Measurements from ENCODE around the gene SLC41A2.
A peak's percentile ranks its signal among the peaks of the same experiment; 100 is the strongest.
"Not testable (repeated sequence)": the region's sequence is repeated elsewhere in the genome, so short reads cannot be mapped to it uniquely, and the experiment has no call there.

SLC41A2 gene

DNA sequence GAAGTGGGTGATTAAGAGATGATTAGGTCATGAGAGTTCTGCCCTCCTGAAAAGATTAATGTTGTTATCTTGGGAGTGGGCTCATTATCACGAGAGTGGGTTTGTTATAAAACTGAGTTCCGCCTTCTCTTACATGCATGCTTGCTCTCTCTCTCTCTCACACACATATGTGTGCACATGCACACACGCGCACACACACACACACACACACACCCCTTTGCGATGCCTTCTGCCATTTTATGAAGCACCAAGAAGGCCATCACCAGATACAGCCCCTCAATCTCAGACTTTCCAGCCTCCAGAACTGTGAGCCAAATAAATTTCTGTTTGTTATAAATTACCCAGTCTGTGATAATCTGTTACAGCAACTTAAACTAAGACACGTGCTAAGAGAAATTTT lies 5.7 kb upstream of the SLC41A2 start:
- no peak for DNase-seq

DNA sequence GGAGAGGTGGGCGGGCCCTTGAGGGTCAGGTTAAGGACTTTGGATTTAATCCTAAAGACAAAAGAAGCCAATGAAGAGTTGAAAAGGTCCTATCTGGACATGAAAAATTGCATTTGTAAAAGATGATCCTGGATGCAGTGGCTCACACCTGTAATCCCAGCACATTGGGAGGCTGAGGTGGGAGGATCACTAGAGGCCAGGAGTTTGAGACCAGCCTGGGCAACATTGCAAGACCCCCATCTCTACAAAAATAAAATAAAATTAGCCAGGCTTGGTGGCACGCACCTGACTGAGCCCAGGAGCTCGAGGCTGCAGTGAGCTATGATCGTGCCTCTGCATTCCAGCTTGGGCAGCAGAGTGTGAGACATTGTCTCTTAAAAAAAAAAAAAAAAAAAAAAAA lies 2.4 kb upstream of the SLC41A2 start:
- DNase-seq: no peak

DNA sequence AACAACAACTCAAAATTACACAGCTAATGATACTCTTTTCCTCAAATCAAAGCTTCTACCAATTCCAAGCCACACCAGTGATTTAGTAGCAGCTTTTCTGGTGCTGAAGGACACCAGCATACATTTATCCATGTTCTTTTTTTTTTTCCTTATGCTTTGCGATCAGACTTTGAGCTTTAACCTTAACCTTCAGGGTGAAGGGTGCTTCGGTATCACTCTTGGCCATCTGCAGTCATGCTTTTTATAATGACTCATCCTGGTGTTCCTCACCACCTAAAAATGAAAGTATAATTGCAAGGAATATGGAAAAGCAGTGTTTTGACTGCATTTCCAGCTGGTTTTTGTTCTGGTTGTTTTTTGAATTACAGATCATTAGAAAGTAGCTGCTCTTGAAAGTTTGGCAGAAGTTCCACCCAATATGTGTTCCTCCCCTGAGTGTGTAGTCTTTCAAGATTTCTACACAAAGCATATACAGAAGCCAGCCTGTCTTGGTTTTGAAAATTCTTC lies 1.3 kb upstream of the SLC41A2 start:
- no peak for DNase-seq

DNA sequence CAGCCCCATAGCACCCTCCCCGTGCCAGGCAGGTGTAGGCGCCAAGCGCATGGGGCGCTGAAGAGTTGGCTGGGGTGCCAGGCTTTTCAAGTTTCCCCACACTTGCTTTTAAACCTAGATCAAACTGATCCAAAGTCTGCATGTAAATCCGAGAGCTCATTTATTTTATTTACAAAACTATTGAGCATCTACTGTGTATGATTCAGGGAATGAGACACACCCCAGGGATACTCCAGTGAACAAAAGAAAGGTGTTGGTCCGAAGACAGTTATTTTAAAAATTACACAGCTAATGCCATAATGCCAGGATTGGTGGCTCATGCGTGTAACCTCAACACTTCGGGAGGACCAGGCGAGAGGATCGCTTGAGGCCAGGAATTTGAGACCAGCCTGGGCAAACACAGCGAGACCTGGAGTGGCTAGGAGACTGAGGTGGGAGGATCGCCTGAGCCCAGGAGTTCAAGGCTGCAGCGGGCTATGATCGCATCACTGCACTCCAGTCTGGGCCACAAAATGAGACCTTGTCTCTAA lies 780 bp upstream of the SLC41A2 start:
- no peak for DNase-seq

DNA sequence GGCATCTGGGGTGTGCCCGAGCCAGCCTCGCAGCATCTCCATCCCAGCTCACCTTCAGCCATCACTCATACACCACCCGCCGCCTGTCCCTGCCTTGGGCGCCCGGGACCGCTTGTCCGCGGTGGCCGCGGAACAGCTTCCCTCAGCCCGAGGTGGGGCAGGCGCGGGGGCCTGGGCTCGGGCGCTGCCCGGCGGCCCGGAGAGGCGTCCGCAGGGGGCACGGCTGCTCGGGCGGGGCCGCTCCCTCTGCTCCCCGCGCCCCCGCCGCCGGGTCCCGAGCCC lies 430 bp downstream of the SLC41A2 start:
- DNase-seq: peak; percentile 19

DNA sequence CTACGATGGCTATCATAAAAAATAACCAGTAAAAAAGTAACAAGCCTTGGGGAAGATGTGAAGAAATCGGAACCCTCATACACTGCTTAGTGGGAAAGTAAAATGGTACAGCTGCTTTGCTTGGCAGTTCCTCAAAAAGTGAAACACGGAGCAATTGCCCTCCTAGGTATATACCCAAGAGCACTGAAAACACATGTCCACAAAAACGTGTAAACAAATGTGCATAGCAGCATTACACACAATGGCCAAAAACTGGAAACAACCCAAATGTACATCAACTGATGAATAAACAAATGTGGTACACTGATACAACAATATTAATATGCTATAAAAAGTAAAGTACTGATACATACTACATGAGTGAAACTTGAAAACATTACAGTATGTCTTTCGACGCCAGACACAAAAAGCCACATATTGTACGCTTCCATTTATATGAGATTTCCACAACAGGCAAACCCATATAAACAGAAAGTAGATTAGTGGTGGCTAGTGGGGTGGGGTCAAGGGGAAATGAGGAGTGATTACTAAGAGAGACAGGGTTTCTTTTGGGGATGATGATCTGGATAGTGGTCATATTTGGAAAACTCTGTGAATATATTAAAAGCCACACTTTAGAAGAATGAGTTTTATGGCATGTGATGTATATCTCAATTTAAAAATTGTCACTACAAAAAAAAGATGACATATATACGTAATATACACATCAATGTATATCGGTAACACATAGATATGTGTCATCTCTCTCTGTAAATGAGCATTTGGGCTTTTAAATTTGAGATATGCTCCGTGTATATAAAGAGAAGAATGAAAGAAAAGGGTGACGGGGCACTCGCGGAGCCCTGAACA lies 996 bp downstream of the SLC41A2 start:
- DNase-seq: no peak

DNA sequence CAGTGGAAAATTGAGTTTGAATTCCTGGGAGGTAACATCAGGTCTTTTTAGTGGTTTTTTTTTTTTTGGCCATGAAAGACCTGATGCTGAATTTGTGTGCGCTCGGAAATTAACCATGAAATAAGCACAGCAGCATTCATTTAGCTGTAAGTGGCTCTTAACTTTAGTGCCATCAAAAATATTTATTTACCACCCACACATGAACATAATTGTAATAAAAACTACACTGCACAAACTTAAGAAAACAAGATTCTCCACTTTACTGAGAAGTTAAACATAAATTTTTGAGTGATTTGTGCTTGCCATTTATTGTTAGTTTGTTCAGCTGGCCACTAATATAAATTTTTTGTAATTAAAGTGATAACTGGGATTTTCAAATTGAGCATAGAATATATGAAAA lies 2.4 kb downstream of the SLC41A2 start:
- DNase-seq: no peak

DNA sequence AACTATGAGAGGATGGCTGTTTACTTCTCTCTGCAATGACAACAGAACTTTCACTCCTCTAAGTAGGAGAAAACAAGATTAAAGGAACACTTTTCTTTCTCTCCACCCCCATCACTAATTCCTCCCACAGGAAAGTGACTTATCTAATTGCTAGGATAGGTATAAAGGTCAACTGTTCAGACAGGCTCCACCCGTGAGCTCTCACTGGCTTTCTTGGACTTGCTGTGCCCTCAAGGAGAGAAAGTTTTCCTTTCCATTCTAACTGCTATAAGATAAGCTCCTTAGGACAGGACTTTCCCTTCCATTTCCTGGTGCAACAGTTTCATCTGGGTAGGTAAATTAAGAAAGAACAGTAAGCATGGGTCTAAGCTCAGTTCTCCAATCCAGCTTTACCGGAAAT lies 4.8 kb downstream of the SLC41A2 start:
- no peak for DNase-seq

DNA sequence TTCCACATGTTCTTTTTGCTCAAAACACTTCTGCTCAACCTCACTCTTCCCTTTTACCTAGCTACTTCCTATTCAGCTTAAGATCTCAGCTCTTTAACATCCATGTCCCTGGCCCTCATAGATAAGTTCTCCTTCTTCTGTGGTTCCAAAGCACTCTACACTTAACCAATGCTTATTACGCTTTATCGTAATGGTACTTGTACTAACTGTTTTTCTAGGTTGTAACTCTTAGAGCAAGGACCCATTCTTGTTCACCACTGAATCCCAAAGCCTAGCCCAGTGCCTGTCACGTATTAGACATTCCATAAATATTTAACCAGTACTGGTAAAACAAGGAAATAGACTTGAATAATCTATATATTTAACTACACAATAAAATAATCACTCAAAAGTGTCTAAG lies 5.3 kb downstream of the SLC41A2 start:
- DNase-seq: no peak

DNA sequence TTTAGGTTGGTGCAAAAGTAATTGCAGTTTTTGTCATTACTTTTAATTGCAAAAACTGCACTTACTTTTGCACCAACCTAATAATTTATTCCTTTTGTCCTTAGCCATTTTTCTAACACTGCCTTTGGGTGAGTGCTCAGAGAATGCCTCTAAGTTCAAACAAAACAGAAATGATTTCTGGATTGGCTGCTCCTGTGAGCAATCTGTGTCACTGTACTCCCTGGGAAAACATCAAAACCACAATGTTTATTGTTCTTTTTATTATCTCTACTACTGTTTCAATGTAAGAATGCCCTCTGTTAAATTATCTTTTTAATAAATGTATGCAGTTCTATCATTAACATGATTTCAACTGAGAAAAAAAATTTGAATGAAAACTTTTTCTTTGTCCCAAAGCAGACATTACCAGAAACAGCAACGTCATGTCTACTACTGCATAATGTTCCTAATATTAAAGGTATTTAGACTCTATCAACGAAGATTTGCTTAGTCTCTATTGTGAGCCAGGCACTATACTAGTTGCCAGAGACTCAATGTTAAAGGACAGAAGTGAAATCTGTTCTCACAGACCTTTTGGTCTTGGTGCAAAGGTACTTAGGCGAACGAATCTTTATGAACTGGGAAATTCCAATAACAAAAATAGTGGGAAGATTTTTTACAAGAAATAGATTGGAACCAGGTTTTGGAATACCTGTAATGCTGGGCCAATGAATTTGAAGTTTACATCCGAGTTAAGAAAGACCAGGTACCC lies 6.2 kb downstream of the SLC41A2 start:
- no peak for DNase-seq

DNA sequence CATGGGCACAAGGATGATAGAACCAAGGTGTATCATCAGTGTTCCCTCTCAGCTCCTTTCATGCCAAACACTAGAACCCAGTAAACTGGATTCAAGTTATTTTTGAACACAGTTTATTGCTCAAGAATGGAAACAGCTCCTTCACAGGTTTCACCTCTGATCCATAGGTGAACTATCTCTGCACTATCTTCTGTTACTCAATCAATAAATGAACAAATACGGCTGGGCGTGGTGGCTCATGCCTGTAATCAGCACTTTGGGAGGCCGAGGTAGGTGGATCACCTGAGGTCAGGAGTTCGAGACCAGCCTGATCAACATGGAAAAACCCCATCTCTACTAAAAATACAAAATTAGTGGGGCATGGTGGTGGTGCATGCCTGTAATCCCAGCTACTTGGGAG lies 9.4 kb downstream of the SLC41A2 start:
- DNase-seq: not testable (repeated sequence)

DNA sequence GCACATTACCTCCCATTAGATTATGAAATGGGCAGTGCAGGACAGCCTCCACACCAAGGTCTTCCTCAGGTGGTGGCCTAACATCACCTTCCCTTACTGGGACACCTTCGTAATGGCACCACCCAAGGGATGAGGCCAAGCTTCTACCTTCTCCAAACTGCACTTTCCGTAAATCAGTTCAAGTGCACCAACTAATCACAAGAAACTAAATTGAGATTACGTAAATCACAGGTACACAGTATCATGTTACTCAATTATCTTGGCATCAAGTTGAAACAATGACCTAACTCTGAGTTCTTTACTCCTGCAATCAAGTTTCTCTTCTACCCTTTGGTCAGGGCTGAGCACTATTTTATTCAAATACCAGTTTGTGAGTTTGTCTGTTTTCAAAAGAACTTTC lies 13.8 kb downstream of the SLC41A2 start:
- DNase-seq: no peak

DNA sequence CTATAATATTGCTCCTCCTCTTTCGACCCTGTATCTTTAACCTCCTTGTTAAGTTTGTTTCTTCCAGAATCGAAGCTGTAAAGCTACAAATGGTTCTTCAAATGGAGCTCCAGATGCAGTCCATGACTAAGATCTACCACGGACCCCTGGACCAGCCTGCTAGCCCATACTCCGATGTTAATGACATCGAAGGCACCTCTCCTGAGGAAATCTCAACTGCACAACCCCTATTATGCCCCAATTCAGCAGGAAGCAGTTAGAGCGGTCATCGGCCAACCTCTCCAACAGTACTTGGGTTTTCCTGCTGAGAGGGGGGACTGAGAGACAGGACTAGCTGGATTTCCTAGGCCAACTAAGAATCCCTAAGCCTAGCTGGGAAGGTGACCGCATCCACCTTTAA lies 14.7 kb downstream of the SLC41A2 start:
- DNase-seq: not testable (repeated sequence)

DNA sequence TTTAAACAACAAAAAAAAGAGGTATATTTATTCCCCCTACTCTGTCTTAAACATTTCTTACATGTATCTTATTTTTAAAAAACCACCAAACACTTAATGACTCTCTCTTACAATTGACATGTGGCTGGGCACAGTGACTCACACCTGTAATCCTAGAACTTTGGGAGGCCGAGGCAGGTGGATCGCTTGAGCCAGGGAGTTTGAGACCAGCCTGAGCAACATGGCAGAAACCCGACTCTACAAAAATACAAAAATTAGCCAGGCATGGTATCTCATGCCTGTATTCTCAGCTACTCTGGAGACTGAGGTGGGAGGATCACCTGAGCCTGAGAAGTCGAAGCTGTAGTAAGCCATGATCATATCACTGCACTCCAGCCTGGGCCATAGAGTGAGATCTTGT lies 16.0 kb downstream of the SLC41A2 start:
- no peak for DNase-seq

DNA sequence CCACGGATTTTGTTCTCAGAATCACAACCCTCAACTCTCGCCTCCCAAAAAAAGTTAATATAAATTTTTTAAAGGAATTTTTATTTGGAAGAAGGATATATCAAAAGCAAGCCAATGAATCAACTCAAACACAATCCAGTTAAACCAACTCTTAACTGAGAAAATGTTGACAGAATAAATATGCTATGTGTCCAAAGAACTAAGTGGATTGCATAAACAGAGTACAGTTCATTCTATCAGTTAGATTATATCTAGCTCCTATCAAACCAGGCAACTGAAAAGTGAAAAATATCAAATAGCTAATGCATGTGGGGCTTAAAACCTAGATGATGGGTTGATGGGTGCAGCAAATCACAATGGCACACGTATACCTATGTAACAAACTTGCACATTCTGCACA lies 16.6 kb downstream of the SLC41A2 start:
- no peak for DNase-seq

DNA sequence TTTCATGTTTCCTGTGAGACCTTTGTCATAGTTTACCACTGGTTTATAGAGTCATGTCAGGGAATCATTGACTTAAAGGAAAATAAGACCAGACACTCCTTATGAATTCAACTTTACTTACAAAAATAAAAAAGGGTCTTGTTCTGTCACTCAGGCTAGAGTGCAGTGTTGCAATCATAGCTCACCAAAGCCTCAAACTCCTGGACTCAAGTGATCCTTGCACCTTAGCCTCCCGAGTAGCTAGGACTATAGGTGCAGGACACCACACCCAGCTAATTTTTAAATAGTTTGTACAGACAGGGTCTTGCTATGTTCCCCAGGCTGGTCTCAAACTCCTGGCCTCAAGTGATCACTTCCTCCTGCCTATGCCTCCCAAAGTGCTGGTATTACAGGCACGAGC lies 19.0 kb downstream of the SLC41A2 start:
- DNase-seq: no peak

DNA sequence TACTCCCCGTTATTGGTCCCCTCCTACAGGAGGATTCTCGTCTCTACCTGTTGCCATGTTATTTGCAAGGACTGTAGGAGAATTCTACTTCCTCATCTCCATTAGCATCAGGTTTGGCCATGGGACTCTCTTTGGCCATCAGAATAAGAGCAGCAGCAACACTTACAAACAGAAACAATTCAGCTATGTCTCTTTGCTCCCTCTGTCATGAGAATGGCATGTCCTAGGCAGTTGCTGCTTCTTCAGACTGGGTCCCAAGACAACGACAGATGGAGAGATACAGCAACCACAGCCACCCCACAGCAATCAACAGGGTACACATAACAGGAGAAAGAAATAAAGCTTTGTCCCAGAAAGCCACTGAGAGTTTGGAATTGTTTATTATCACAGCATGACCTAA lies 19.7 kb downstream of the SLC41A2 start:
- no peak for DNase-seq

DNA sequence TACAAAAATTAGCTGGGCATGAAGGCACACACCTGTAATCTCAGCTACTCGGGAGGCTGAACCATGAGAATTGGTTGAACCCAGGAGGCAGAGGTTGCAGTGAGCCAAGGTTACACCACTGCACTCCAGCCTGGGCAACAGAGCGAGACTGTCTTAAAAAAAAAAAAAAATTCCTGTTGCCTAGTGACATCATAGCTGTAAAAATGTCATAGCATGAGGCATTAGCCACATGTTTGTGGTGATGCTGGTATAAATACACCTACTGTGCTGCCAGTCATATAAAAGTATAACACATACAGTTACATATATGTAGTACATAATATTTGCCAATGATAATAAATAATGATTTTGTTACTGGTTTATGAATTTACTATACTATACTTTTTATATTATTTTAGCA lies 22.2 kb downstream of the SLC41A2 start:
- no peak for DNase-seq

DNA sequence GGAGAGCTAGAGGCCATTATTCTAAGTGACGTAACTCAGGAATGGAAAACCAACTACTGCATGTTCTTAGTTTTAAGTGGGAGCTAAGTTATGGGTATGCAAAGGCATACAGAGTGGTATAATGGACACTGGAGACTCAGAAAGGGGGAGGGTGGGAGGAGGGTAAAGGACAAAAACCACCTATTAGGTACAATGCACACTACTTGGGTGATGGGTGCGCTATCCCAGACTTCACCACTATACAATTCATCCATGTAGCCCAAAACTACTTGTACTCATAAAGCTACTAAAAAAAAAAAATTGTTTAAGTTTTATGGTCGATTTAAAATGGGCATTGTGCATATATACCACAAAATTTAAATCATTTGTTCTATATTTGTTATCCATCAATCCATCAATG lies 24.3 kb downstream of the SLC41A2 start:
- no peak for DNase-seq

DNA sequence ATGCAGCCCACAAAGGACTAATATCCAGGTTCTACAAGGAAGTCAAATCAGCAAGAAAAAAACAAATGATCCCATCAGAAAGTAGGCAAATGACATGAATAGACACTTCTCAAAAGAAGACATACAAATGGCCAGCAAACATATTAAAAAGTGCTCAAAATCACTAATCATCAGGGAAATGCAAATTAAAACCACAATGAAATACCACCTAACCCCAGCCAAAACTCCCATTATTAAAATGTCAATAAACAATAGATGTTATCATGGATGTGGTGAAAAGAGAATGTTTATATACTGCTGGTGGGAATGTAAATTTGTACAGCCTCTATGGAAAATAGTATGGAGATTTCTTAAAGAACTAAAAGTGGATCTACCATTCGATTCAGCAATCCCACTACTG lies 25.0 kb downstream of the SLC41A2 start:
- no peak for DNase-seq

DNA sequence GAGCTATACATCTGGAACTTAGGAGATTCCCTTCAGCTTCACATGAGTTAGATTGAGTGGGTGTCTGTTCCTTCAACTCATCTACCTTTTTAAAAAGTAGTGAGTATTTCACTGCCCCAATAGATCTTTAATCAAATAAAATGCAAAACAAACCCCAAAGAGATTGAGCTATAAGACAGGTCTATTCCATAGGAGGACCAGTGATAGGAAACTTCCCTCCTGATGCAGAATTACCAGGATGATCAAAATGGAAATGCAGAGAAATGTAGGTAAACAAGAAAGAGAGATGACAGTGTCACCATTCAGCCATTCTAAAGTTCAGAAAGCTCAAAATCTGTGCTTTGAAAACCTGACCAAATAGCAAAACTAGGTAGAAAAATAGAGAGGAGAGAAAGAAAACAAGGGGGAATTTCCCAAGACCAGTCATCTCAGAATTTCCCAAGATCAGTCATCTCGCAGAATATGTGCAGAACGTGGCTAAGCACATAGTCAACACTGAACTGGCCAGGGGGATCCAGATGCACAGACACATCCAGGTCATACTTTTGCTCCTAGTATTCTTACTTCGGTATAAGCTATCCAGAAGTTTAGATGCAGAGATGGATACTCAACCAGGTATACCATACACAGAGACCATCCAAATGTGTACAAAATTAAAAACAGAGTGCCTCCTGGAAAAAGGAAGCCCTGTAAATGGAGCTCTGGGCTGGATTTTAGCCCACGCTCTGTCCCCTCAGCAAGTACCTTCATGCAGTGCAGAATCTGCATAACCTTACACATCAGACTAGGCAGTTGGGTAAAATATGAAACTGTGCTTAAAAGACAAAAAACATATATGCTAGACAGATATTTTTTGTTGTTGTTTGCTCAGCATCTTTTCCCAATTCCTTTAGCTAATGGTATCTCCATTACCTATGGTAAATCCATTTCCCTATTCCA lies 27.4 kb downstream of the SLC41A2 start:
- DNase-seq: no peak

DNA sequence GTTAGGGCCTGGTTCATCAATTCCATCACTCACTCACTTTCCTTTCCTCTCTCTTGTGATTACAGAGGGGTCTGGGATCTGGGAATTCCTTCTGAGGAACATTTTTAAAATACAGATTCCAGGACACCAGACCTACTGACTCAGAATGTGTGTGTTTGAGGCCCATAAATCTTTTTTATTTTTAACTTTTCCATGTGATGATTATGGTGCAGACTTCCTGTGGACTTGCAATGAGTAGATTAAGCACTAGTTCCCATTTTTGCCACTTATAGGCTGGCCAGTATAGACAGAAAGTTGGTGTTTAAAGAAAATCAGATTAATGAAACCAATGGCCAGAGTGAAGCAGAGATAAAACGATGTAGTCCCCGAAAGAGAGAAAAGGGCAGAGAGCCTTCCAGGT lies 28.1 kb downstream of the SLC41A2 start:
- DNase-seq: no peak

DNA sequence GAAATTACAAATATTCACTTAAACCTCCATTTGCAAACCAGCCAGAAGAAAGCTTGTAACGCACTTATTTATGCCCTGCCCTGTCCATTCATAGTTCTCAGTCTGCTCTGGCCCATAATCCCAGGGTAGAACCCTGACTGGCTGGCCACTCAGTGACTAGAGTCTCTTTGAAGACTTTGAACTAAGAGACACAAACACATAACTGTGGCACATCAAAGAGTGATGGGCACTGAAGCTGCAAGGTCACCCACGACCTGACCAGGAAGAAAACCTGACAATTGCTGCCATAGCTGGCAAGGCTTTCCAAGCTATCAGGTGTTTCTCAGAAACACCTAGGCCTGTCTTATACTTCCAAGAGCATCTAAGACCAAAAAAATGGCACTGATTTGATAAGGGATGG lies 28.7 kb downstream of the SLC41A2 start:
- no peak for DNase-seq

All from effector CD4-positive, alpha-beta T cell (primary cell).